ENCODE measurements around the gene VARS2. TPM values are rescaled to one million over a fixed set of nuclear protein-coding genes. Genes with fewer than 3 reads are reported as not detected.

Gene VARS2
- total and polyA plus RNA-seq, 11 donors = 10.7 to 28.5 (median 18.8) TPM

- TF ChIP-seq CTCF (IDR thresholded peaks at IDR 0.05) = no peak
- no peak for TF ChIP-seq POLR2A (IDR thresholded peaks at IDR 0.05)
- H3K27me3 ChIP-seq = peaks cover 0 to 4% (median 0%) of the 10 kb centered on the region in 9 donors
- ATAC-seq (no peak), DNase-seq (no peak)
- no peak overlapping the region for H3K4me3 ChIP-seq
- no peak overlapping the region for H3K27ac ChIP-seq
- WGBS, 4 donors = 74 to 80% (median 79%) methylated on average over 6 of the region's 6 CpGs
- H3K4me1 ChIP-seq = no peaks in the 10 kb centered on the region
- intact Hi-C loops (cut with DNase I) = no loop called here
- peaks cover 0 to 10% (median 2%) of the 10 kb centered on the region in 12 donors for H3K9me3 ChIP-seq
- H3K36me3 ChIP-seq = no peaks in the 10 kb centered on the region
Observed at GRCh38 chr6:30932665-30933365, 18.8 kb downstream of the VARS2 start.

DNA sequence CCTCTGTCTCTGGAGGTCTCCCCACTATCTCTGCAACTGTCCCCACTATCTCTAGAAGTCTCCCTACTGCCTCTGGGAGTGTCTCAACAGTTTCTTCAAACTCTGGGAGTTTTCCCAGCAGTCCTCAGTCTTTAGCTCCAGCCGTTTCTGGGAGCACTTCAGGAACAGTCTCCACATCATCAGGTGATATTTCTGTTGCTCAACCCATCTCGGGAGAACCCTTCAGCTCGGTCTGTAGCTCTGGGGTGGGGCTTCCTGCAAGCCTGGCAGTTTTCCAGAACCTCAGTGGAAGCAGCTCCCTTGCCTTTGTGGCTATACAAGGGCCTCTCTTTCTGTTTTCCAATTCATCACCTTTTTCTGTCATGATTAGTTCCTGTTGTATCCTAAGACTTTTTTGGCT is 21.0 kb downstream of the VARS2 start:
- Histone ChIP-seq H3K27me3 (peaks cover 0 to 11% (median 0%) of the 10 kb centered on the region in 9 donors), H3K4me3 (no peak overlapping the region), H3K9me3 (no peaks in the 10 kb centered on the region), H3K4me1 (no peaks in the 10 kb centered on the region), H3K27ac (no peak overlapping the region), H3K36me3 (no peaks in the 10 kb centered on the region)
- no peak for ATAC-seq
- TF ChIP-seq POLR2A (IDR thresholded peaks at IDR 0.05) = no peak
- no peak for TF ChIP-seq CTCF (IDR thresholded peaks at IDR 0.05)
- no peak for DNase-seq
- intact Hi-C loops (cut with DNase I) = no loop called here
- WGBS, 4 donors = 24 to 31% (median 28%) methylated on average over 3 of the region's 3 CpGs

DNA sequence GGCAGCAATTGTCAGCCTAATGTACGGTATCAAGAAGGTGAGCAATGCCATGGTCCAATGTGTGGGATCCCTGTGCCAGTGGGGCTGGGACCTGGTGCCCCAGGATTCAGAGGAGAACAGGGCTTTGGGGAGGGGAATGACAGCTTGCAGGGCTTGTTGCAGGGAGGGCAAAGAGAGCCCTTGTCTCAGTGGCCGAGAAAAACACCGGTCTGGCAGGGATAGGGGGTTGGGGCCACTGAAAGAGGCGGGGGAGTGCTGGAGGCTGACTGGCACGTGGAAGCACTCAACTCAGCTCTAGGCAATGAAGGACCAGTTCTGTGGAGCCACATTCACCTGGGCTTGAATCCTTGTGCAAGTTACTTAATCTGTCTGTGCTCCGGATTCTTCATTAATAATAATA is 23.2 kb downstream of the VARS2 start:
- H3K9me3 ChIP-seq = no peaks in the 10 kb centered on the region
- DNase-seq (no peak), ATAC-seq (no peak)
- TF ChIP-seq CTCF (IDR thresholded peaks at IDR 0.05) (no peak), POLR2A (IDR thresholded peaks at IDR 0.05) (no peak)
- H3K27me3 ChIP-seq = peaks cover 0 to 11% (median 0%) of the 10 kb centered on the region in 9 donors
- WGBS, 4 donors = 61 to 86% (median 71%) methylated on average over 6 of the region's 6 CpGs
- no peaks in the 10 kb centered on the region for H3K36me3 ChIP-seq
- peaks cover 0 to 2% (median 0%) of the 10 kb centered on the region in 12 donors for H3K4me1 ChIP-seq
- intact Hi-C loops (cut with DNase I) = no loop called here
- H3K27ac ChIP-seq = no peak overlapping the region
- no peak overlapping the region for H3K4me3 ChIP-seq

DNA sequence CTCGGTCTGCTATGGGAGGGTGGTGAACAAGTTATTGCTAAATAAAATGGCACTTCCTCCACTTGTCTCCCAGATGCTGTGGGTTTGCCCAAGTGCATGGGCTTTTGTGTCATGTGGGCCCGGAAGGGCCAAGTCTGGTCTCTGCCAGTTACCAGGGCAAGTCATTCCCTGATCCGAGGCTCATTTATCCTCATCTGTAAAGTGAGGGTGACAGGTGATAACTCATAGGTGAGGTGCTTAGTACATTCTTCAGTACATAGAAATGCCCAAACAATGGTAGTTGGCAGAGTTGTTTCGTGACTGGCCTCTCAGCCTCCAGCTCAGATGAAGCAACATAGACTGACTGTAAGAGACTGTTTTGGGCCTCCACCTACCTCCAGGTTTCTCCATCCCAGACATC is 24.7 kb downstream of the VARS2 start:
- intact Hi-C loops (cut with DNase I) = no loop called here
- 70 to 84% (median 78%) methylated on average over 4 of the region's 4 CpGs for WGBS, 4 donors
- H3K27me3 ChIP-seq = peaks cover 0 to 11% (median 0%) of the 10 kb centered on the region in 9 donors

More for the DNA sequence above, 24.7 kb downstream of the VARS2 start:
- DNase-seq (no peak), ATAC-seq (no peak)
- no peak for TF ChIP-seq CTCF (IDR thresholded peaks at IDR 0.05)
- TF ChIP-seq POLR2A (IDR thresholded peaks at IDR 0.05) = no peak
- Histone ChIP-seq H3K36me3 (no peaks in the 10 kb centered on the region), H3K9me3 (no peaks in the 10 kb centered on the region), H3K4me3 (no peak overlapping the region), H3K4me1 (peaks cover 0 to 10% (median 4%) of the 10 kb centered on the region in 12 donors), H3K27ac (no peak overlapping the region)
